Suprapubic skin (tissue), 4 donors: ENCODE measurements around the gene DEDD2.

Source experiments
- EP300 ChIP-seq: sonication (generic); formaldehyde crosslinking; IDR thresholded peaks from one replicate; pipeline ENCODE4 v1.6.1; 2017; ENCODE audit warnings: antibody characterized with exemption
- POLR2A ChIP-seq, 2 donors: fragments of 450-650 bp; IDR thresholded peaks; one replicate each; pipeline ENCODE4 v1.6.1; 2017; ENCODE audit warnings: antibody characterized with exemption in 2 of 2, mild to moderate bottlenecking in 2 of 2, moderate library complexity in 2 of 2
- POLR2AphosphoS5 ChIP-seq, 3 donors: sonication (generic); formaldehyde crosslinking; IDR thresholded peaks; one replicate each; pipeline ENCODE4 v1.6.1; 2017; ENCODE audit warnings: antibody characterized with exemption in 3 of 3
- TF ChIP-seq, protein P1 (sequence below), 2 donors: fragments of 200-600 bp in 1 of 2; fragments of 450-650 bp in 1 of 2; sonication (generic) in 1 of 2; IDR thresholded peaks; one replicate each; pipeline ENCODE4 v1.5.1; 2016 to 2019; ENCODE audit warnings: antibody characterized with exemption in 2 of 2, mild to moderate bottlenecking in 1 of 2, moderate library complexity in 1 of 2

DNA sequence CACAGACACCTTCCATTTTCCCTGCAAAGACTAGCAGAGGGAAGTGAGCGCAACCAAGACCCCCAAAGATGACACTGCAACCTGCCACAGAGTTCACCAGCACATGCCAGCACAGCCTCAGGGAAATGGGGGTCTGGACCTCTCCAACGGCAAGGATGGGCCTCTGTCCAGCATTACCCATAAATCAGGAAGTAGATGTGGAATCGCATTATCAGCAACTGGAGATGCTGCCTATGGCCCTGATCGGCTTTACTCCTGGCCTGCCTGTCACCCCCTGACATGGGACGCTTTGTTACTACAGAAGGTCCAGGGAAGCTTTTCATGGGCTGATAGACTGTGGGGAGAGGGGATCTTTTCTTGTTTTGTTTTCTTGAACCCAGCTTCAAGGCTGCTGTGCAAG is 43.8 kb downstream of the DEDD2 start:
- TF ChIP-seq, protein P1, sequence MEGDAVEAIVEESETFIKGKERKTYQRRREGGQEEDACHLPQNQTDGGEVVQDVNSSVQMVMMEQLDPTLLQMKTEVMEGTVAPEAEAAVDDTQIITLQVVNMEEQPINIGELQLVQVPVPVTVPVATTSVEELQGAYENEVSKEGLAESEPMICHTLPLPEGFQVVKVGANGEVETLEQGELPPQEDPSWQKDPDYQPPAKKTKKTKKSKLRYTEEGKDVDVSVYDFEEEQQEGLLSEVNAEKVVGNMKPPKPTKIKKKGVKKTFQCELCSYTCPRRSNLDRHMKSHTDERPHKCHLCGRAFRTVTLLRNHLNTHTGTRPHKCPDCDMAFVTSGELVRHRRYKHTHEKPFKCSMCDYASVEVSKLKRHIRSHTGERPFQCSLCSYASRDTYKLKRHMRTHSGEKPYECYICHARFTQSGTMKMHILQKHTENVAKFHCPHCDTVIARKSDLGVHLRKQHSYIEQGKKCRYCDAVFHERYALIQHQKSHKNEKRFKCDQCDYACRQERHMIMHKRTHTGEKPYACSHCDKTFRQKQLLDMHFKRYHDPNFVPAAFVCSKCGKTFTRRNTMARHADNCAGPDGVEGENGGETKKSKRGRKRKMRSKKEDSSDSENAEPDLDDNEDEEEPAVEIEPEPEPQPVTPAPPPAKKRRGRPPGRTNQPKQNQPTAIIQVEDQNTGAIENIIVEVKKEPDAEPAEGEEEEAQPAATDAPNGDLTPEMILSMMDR (IDR thresholded peaks at IDR 0.05) = no peak
- no peak for TF ChIP-seq POLR2A (IDR thresholded peaks at IDR 0.05)
- no peak for TF ChIP-seq EP300
- no peak for TF ChIP-seq POLR2AphosphoS5 (IDR thresholded peaks at IDR 0.05)
